Adrenal gland (tissue), 12 donors: Measurements from ENCODE around the gene FBXL17. TPM values are rescaled to one million over a fixed set of nuclear protein-coding genes. Genes with fewer than 3 reads are reported as not detected.

Source experiments
- DNase-seq, 7 donors: peaks; one replicate each; pipeline ENCODE4 v3.0.0-alpha.2; 2019 to 2020
- H3K27ac ChIP-seq, 5 donors: fragments of 200-600 bp; sonication (generic) in 4 of 5; 1 replicate in 3 of 5; 2 replicates in 2 of 5; pipeline versions ENCODE4 v1.5.1 to v1.8.0; 2016 to 2020; ENCODE audit warnings: mild to moderate bottlenecking in 1 of 5
- H3K27me3 ChIP-seq: fragments of 200-600 bp; 2 replicates; pipeline ENCODE4 v1.8.0; 2021
- H3K36me3 ChIP-seq, 2 donors: fragments of 200-600 bp; replicated peaks in 1 of 2; 1 replicate in 1 of 2; 2 replicates in 1 of 2; pipeline versions ENCODE4 v1.5.1 to v1.8.0; 2018 to 2022
- H3K4me1 ChIP-seq, 2 donors: fragments of 200-600 bp; replicated peaks in 1 of 2; 1 replicate in 1 of 2; 2 replicates in 1 of 2; pipeline versions ENCODE4 v1.5.1 to v1.8.0; 2018 to 2021
- H3K4me3 ChIP-seq, 4 donors: fragments of 200-600 bp; sonication (generic) in 3 of 4; one replicate each; pipeline ENCODE4 v1.5.1; 2016 to 2018
- H3K9me3 ChIP-seq, 3 donors: fragments of 200-600 bp; sonication (generic) in 1 of 3; replicated peaks in 1 of 3; 1 replicate in 2 of 3; 2 replicates in 1 of 3; pipeline versions ENCODE4 v1.5.1 to v1.8.0; 2016 to 2021
- POLR2A ChIP-seq, 2 donors: fragments of 450-650 bp; IDR thresholded peaks; one replicate each; pipeline ENCODE4 v1.6.1; 2017; ENCODE audit warnings: antibody characterized with exemption in 2 of 2, mild to moderate bottlenecking in 2 of 2, moderate library complexity in 1 of 2
- WGBS, 4 donors: extraction: QIAGEN DNeasy Blood & Tissue Kit in 2 of 4; methylation state at CpG; one replicate each; pipeline versions ENCODE4 v1.1.5 to v1.1.7; 2013 to 2017; 5-methylcytosine and 5-hydroxymethylcytosine counted together
- intact Hi-C, 2 donors: fragments of 100-400 bp; cut with DNase I; formaldehyde crosslinking; loops; one replicate each; pipeline versions ENCODE4 v1.14.1 to v1.15.0; 2022 to 2023
- polyA plus RNA-seq, 3 donors: library from polyadenylated mRNA; stranded (reverse); fragments of 200-250 nt in 2 of 3; fragments of 350-450 nt in 1 of 3; fragmentation: Illumina TruSeq in 1 of 3; extraction: RNeasy Lipid Tissue Mini Kit (QIAGEN cat#74804) in 1 of 3; gene quantifications; one replicate each; pipeline ENCODE4 v1.2.3, GENCODE V29; 2013 to 2014
- small RNA-seq, 2 donors: library from RNA; depleted of rRNA; stranded (forward); fragments of <200 nt; gene quantifications; one replicate each; pipeline ENCODE3, GENCODE V24; 2016
- total RNA-seq, 9 donors: library from RNA; depleted of rRNA in 4 of 9; stranded (reverse); fragments of >200 nt in 4 of 9; fragments of 120-200 nt in 1 of 9; fragmentation: NEBNext Ultra II Directional in 1 of 9; extraction: Animal tissue kit (Norgen Biotek cat#: 25700) in 1 of 9; gene quantifications; one replicate each; pipeline versions ENCODE4 v1.1.0 to v1.2.4, GENCODE V29; 2013 to 2023
- TF ChIP-seq, protein P1 (sequence below), 6 experiments: fragments of 450-650 bp in 4 of 6; fragments of 200-600 bp in 2 of 6; sonication (generic) in 1 of 6; IDR thresholded peaks; 1 replicate in 5 of 6; 2 replicates in 1 of 6; pipeline versions ENCODE4 v1.5.1 to v1.8.0; 2016 to 2021; ENCODE audit warnings: antibody characterized with exemption in 6 of 6, mild to moderate bottlenecking in 2 of 6, moderate library complexity in 1 of 6
- donor health status: healthy with polysubstance abuse.
- donor health status: Bipolar disorder and iron deficiency.
- donor health status: DM: yes; HTN: yes; CAD: no.
- donor health status: DM: no; HTN: no; CAD: no.
- donor health status: DM: no; HTN: no; CAD: no.
- donor health status: DM: yes; HTN: yes; CAD: no.

FBXL17 gene
- total and polyA plus RNA-seq, 12 donors: 4.4 to 29.4 (median 21.3) TPM

- H3K27ac ChIP-seq: no peak overlapping the region
- TF ChIP-seq, protein P1, sequence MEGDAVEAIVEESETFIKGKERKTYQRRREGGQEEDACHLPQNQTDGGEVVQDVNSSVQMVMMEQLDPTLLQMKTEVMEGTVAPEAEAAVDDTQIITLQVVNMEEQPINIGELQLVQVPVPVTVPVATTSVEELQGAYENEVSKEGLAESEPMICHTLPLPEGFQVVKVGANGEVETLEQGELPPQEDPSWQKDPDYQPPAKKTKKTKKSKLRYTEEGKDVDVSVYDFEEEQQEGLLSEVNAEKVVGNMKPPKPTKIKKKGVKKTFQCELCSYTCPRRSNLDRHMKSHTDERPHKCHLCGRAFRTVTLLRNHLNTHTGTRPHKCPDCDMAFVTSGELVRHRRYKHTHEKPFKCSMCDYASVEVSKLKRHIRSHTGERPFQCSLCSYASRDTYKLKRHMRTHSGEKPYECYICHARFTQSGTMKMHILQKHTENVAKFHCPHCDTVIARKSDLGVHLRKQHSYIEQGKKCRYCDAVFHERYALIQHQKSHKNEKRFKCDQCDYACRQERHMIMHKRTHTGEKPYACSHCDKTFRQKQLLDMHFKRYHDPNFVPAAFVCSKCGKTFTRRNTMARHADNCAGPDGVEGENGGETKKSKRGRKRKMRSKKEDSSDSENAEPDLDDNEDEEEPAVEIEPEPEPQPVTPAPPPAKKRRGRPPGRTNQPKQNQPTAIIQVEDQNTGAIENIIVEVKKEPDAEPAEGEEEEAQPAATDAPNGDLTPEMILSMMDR (IDR thresholded peaks at IDR 0.05): no peak
- TF ChIP-seq POLR2A (IDR thresholded peaks at IDR 0.05): no peak
- no peak overlapping the region for H3K4me3 ChIP-seq
- no peaks in the 10 kb centered on the region for H3K4me1 ChIP-seq
- H3K27me3 ChIP-seq: no peaks in the 10 kb centered on the region
- intact Hi-C loops: no loop called here
- no peaks in the 10 kb centered on the region for H3K36me3 ChIP-seq
- no peak for DNase-seq
- 79 to 84% (median 81%) methylated on average over 4 of the region's 4 CpGs for WGBS, 4 donors
- H3K9me3 ChIP-seq: no peaks in the 10 kb centered on the region
Measured at GRCh38 chr5:107809201-107810034, 572.5 kb downstream of the FBXL17 start.

Small RNA genes lying within 50 kb of the gene (small RNA-seq; reads per million reads assigned to genes)
- gene RN7SKP122: 0 reads per million in 2 donors
